Skeletal muscle satellite cell (primary cell): ENCODE data around the gene INSR.

ENCODE experiments used
- H3K27me3 ChIP-seq: 2 replicates; pipeline ENCODE4 v1.7.0; 2013; ENCODE audit warnings: low read length; ENCODE audit not compliant: control insufficient read depth, insufficient read depth
- H3K36me3 ChIP-seq: 2 replicates; pipeline ENCODE4 v1.7.0; 2013; ENCODE audit warnings: mild to moderate bottlenecking, control low read depth, low read length; ENCODE audit not compliant: insufficient read depth
- H3K4me1 ChIP-seq: 2 replicates; pipeline ENCODE4 v1.7.0; 2013; ENCODE audit warnings: low read length; ENCODE audit not compliant: control insufficient read depth, insufficient read depth
- H3K4me2 ChIP-seq: 2 replicates; pipeline ENCODE4 v1.7.0; 2013; ENCODE audit warnings: mild to moderate bottlenecking, low read length
- H3K4me3 ChIP-seq: 2 replicates; pipeline ENCODE4 v1.7.0; 2013; ENCODE audit warnings: low read length
- H3K9ac ChIP-seq: 2 replicates; pipeline ENCODE4 v1.7.0; 2013; ENCODE audit warnings: mild to moderate bottlenecking, low read depth, low read length, moderate library complexity
- H3K9me3 ChIP-seq: replicated peaks from 2 replicates; pipeline ENCODE4 v1.7.0; 2013; ENCODE audit warnings: mild to moderate bottlenecking, control low read depth, low read length

The INSR gene

DNA sequence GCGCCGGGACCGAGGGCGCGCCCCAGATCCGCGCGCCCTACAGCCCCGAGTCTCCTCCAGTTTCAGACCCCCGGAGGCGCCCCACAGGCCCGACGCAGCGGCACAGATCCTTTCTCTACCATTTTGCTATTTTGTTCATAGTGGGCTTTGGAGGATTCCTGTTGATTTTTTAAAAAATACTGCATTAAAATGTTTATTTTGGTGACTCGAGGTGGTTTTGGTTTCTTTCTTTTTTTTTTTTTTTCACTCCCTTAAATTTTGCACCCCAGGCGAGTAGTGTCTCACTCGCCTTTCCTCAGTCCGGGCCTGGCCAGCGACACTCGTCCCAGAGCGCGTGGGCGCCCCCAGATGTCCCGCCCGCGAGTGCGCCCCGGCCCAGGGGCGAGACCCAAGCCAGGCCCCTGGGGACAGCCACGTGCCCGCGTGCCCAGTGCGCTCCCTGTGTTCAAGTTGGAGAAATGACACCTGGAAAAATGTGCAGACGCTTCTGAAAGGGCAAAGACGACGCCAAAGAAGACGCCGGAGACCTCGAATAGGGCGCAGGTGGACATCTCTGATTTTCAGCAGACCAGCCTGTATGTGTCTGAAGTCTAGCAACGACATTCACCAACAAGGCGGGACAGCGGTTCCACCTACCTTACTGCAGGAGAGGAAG lies 471 bp upstream of the INSR start:
- Histone ChIP-seq H3K4me2 (peak overlapping the region; percentile 90), H3K9ac (peak overlapping the region; percentile 80), H3K4me1 (peaks cover 10% of the 10 kb centered on the region), H3K27me3 (peaks cover 15% of the 10 kb centered on the region), H3K36me3 (no peaks in the 10 kb centered on the region), H3K4me3 (peak overlapping the region; percentile 78), H3K9me3 (no peaks in the 10 kb centered on the region)

DNA sequence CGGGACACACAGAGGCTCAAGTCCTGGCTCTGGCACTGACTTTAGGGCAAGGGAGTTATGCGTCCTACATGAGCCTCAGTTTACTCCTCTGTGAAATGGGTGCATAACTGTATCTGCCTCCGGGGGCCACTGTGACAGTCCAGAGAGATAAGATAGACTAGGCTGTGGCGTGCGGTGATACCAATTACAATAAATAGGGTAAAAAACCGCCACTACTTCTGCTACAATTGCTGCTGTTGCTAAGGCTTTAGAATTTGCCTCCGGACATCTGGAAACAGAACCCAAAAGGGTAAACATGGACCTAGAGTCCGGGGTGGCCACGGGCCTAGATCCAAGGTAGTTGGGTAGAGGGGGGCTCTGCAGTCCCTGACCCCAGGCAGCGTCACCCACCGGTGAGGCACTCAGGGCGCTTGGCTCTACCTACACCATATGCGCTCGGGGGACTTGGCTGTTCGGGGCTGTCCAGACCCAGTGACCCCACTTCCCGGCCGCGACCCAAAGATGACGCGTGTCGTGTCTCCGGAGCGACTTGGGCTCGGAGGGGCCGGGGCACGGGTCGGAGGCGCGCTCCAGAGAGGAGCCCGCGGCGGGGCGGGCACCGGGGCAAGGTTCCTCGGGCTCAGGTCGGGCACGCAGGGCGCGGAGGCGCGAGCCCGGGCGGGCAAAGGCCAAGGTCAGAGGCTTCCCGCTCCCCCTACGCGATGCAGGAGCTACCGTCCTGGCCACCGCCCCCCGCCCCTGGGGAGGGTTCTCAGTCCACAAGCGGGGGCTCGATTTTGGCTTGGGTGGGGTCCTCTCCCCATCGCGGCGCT lies 1.1 kb downstream of the INSR start:
- Histone ChIP-seq H3K9me3 (no peaks in the 10 kb centered on the region), H3K27me3 (peaks cover 11% of the 10 kb centered on the region), H3K36me3 (no peaks in the 10 kb centered on the region), H3K4me1 (peaks cover 10% of the 10 kb centered on the region), H3K9ac (peak overlapping the region; percentile 88), H3K4me3 (peak overlapping the region; percentile 87), H3K4me2 (peak overlapping the region; percentile 90)

DNA sequence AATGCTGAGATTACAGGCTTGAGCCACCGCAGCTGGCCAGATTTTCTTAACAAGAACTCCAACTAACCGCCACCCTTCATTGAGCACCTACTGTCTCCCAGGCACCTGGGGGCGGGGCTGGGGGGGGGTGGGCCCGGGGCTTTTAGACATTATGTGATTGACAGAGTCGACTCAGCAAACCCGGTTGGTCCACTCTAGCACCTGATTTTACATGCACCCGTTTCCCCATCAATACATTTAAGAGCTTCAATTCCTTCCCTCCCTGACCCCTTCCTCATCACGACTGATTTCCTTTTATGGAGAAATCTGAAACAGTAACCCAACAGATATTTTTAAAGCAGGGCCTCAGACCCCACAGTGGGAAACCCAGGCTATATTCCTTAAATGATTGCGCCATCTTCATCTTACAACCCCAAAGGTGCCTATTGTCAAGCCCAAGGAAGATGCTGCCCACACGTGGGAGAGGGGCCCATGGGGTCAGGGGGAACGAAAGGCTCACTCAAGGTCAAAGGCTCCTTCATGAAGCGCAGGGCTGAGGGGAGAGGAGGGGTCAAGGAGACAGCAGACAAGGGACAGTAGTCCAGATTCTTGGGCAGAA lies 1.8 kb downstream of the INSR start:
- no peak overlapping the region for H3K9ac ChIP-seq

DNA sequence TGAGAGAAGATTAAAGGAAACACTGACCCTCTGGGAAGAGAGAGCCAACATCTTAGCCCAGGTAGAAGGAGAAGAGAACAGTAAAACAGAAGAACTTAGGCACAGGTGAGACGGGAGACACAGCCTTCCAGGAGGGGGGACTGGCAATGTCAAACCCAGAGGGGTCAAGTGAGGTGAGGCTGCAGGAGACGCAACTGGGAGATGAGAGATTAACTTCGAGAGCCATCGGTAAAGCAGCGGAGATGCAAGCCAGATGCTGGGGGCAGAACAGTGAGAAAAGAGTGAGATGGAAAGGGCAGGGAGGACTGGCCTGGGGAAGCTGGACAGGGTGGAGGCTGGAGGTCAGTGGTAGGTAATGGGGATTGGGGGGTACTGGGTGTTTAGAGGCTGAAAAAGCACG lies 5.2 kb downstream of the INSR start:
- Histone ChIP-seq H3K36me3 (no peaks in the 10 kb centered on the region), H3K9me3 (no peaks in the 10 kb centered on the region), H3K4me3 (no peak overlapping the region), H3K4me1 (peaks cover 6% of the 10 kb centered on the region), H3K4me2 (no peak overlapping the region), H3K27me3 (no peaks in the 10 kb centered on the region), H3K9ac (no peak overlapping the region)

More for the DNA sequence above, 1.8 kb downstream of the INSR start:
- Histone ChIP-seq H3K4me3 (peak overlapping the region; percentile 87), H3K27me3 (peaks cover 4% of the 10 kb centered on the region), H3K4me2 (peak overlapping the region; percentile 90), H3K36me3 (no peaks in the 10 kb centered on the region), H3K4me1 (peaks cover 10% of the 10 kb centered on the region), H3K9me3 (no peaks in the 10 kb centered on the region)

DNA sequence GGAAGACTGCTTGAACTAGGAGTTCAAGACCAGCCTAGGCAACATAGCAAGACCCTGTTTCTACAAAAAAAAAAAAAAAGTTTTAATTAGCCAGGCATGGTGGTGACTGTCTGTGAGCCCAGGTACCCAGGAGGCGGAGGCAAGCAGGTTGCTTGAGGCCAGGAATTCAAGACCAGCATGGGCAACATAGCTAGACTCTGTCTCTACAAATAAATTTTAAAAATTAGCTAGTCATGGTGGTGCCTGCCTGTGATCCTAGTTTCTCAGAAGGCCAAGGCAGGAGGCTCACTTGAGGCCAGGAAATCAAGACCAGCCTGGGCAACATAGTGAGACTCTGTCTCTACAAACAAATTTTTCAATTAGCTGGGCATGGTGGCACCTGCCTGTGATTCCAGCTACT lies 6.1 kb downstream of the INSR start:
- Histone ChIP-seq H3K4me1 (peaks cover 3% of the 10 kb centered on the region), H3K36me3 (no peaks in the 10 kb centered on the region), H3K9me3 (no peaks in the 10 kb centered on the region), H3K4me2 (no peak overlapping the region), H3K9ac (no peak overlapping the region), H3K4me3 (no peak overlapping the region), H3K27me3 (no peaks in the 10 kb centered on the region)

DNA sequence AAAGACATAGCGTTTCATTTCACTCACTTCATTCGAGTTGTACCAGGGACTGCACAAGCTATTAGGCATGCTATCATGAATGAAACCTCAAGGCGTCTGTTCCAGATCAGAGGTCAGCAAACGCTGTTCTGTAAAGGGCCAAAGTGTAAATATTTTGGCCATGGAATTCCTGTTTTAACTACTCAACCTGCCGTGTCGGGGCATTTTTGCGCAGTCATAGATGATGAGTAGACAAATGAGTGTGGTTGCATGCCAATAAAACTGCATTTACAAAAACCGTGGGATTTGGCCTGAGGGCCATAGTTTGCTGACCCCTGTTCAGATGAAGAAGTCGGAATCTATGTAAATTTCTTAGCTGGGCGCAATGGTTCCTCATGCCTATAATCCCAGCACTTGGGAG lies 6.5 kb downstream of the INSR start:
- no peaks in the 10 kb centered on the region for H3K9me3 ChIP-seq
- H3K9ac ChIP-seq = no peak overlapping the region
- H3K4me2 ChIP-seq = no peak overlapping the region
- H3K4me3 ChIP-seq = no peak overlapping the region
- H3K36me3 ChIP-seq = no peaks in the 10 kb centered on the region
- no peaks in the 10 kb centered on the region for H3K4me1 ChIP-seq
- H3K27me3 ChIP-seq = no peaks in the 10 kb centered on the region

DNA sequence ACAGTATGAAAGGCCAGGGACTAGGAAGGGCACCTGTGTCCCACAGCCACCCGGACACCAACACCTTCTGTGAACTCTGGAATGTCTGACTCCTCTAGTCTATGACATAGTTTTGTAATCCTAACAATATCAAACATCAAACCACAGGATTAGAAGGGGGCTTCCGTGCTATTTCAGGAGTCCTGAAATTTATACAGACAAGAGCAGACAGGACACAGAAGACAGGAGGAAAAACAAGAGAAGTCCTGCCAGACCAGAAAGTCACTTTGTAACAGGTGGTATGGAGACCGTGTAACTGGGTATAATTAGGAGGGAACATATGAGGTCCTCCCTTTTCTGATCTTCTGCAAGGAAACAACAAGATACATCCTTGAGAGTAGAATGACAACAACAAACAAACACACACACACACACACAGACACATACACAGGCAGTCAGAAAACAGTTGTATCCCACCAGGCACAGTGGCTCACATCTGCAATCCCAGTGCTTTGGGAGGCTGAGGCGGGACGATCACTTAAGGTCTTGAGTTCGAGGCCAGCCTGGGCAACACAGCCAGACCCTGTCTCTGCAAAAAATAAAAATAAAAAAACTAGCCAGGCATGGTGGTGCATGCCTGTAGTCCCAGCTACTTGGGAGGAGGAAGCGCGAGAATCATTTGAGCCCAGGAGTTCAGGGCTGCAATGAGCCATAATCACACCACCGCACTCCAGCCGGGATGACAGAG lies 13.1 kb downstream of the INSR start:
- Histone ChIP-seq H3K4me3 (no peak overlapping the region), H3K9me3 (no peaks in the 10 kb centered on the region), H3K36me3 (no peaks in the 10 kb centered on the region), H3K4me2 (no peak overlapping the region), H3K4me1 (no peaks in the 10 kb centered on the region), H3K9ac (no peak overlapping the region), H3K27me3 (no peaks in the 10 kb centered on the region)

DNA sequence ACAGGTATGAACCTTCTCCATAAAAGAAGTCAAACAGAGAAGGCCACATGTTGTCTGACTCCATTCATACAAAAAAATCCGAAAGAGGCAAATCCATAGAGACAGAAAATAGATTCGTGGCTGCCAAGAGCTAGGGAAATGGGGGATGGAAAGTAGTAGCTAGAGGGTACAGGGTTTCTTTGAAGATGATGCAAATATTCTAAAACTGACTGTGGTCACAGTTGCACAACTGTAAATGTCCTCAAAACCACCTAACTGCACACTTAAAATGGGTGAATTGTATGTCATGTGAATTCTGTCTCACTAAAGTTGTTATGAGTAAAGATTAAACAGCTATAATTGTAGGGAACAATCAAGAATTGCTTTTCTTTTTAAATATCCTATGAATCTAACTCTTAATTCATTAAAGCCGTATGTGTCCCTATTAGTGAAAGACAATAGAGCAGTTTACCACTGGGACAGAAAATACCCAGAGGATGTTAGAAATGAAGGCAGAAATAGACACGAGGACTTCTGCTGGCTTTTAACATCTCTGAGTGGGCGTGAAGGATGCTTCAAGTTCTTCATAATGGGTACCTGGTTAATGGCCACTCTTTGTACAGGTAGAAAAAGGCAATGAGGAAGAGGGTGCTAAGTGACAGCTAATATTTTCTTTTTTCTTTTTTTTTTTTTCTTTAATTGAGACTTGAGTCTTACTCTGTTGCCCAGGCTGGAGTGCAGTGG lies 21.2 kb downstream of the INSR start:
- no peaks in the 10 kb centered on the region for H3K9me3 ChIP-seq
- no peak overlapping the region for H3K4me3 ChIP-seq
- H3K27me3 ChIP-seq = no peaks in the 10 kb centered on the region
- H3K4me2 ChIP-seq = no peak overlapping the region
- H3K36me3 ChIP-seq = no peaks in the 10 kb centered on the region
- no peak overlapping the region for H3K9ac ChIP-seq
- no peaks in the 10 kb centered on the region for H3K4me1 ChIP-seq

DNA sequence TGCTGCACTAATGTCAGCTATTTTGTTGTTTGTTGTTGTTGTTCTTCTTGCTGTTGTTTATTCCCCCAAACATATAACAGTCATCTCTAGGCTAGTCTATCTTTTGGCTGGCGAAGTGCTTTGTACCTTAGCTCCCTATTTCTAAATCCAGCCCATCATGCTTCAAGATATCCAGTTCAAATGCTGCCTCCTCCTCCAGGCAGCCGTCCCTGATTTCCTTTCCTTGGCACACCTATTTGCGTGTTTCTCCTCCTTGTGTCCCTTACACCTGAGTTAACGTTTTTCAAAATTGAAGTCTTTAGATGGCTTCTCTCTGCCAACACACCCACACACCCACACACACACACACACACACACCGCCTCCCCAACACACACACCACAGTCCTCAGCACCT lies 25.5 kb downstream of the INSR start:
- Histone ChIP-seq H3K4me1 (no peaks in the 10 kb centered on the region), H3K27me3 (no peaks in the 10 kb centered on the region), H3K4me2 (no peak overlapping the region), H3K9me3 (no peaks in the 10 kb centered on the region), H3K4me3 (no peak overlapping the region), H3K36me3 (peaks cover 9% of the 10 kb centered on the region), H3K9ac (no peak overlapping the region)

DNA sequence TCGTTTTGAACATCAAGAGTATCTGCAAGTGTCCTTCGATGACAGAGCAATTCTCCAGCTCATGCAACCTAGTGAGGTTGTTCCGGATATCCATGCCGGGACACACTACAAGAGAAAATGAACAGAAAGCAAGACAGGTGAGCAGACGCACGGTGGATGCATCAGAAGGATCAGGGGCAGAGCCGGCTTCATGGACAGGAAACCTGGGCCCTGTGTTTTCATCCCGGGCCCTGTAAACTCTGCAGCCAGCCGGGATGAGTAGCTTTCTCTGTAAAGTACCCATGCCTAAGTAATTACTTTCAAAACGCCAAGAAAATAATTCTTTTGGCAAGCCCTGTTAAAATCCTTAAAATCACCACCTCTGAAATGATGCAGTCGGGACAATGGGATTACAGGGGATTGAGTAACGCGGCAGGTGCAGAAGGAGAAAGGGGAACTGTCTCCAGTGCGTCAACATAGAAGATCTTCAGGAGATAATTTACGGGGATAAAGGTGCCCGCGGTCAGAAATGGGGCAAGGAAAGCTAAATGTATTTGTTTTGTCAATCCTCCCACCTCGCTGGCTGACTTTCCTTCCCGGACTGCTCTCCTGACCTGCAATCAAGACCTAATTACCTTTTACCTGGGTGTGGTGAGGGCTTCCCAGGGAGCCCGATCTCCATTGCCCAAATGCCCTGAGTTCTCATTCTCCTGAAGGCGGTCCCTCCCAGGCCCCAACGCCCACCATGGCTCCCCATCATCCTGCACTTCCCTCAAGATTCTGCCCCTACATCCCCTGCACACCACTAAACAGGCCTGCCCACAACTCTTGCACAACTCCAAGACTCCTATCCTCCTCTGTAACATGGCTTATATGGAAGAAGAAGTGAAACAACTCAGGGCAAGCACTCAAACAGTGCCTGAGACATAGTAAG lies 26.2 kb downstream of the INSR start:
- no peaks in the 10 kb centered on the region for H3K4me1 ChIP-seq
- H3K9ac ChIP-seq = no peak overlapping the region
- H3K4me3 ChIP-seq = no peak overlapping the region
- H3K27me3 ChIP-seq = no peaks in the 10 kb centered on the region
- no peaks in the 10 kb centered on the region for H3K9me3 ChIP-seq
- H3K36me3 ChIP-seq = peaks cover 9% of the 10 kb centered on the region
- no peak overlapping the region for H3K4me2 ChIP-seq
